Upper lobe of left lung (tissue), 4 donors: ENCODE results near the gene RASGRP4.

Experiments
- POLR2A ChIP-seq, 4 donors: fragments of 450-650 bp; IDR thresholded peaks; one replicate each; pipeline ENCODE4 v1.5.1; 2016 to 2017; ENCODE audit warnings: antibody characterized with exemption in 4 of 4, mild to moderate bottlenecking in 2 of 4
- TF ChIP-seq, protein P1 (sequence below), 6 experiments: fragments of 450-650 bp in 4 of 6; fragments of 200-600 bp in 2 of 6; sonication (generic) in 2 of 6; IDR thresholded peaks; one replicate each; pipeline ENCODE4 v1.5.1; 2016 to 2019; ENCODE audit warnings: antibody characterized with exemption in 6 of 6

DNA sequence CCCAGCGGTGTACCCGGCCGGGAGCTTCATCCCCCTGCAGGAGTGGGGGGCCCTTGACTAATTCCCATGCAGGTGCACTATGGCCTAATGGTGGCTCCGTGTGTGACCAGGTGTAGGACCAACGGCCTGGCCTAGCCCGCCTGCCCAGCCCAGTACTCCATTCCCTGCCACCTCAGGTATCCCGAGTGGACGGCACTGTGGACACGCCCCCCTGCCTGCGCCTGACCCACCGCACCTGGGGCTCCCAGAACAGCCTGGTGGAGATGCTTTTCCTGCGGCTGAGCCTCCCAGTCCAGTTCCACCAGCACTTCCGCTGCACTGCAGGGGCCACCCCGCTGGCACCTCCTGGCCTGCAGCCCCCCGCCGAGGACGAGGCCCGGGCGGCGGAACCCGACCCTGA lies 47.2 kb upstream of the RASGRP4 start:
- TF ChIP-seq, protein P1, sequence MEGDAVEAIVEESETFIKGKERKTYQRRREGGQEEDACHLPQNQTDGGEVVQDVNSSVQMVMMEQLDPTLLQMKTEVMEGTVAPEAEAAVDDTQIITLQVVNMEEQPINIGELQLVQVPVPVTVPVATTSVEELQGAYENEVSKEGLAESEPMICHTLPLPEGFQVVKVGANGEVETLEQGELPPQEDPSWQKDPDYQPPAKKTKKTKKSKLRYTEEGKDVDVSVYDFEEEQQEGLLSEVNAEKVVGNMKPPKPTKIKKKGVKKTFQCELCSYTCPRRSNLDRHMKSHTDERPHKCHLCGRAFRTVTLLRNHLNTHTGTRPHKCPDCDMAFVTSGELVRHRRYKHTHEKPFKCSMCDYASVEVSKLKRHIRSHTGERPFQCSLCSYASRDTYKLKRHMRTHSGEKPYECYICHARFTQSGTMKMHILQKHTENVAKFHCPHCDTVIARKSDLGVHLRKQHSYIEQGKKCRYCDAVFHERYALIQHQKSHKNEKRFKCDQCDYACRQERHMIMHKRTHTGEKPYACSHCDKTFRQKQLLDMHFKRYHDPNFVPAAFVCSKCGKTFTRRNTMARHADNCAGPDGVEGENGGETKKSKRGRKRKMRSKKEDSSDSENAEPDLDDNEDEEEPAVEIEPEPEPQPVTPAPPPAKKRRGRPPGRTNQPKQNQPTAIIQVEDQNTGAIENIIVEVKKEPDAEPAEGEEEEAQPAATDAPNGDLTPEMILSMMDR (IDR thresholded peaks at IDR 0.05): no peak
- no peak for TF ChIP-seq POLR2A (IDR thresholded peaks at IDR 0.05)
